IMR-90 (cell line): Measurements from ENCODE around the gene MAFG. TPM values are rescaled to one million over a fixed set of nuclear protein-coding genes. Genes with fewer than 3 reads are reported as not detected.

ENCODE experiments used
- ATAC-seq: fragments of 200-7000 bp; cut with Tn5 transposase; 2 replicates; pipeline ENCODE4 v1.9.1; 2020; ENCODE audit warnings: low read depth, mild to moderate bottlenecking, moderate library complexity
- BruUV-seq: library from RNA; stranded (reverse); fragments of 400-500 nt; replicated peaks from 2 replicates; lab custom pipeline; 2021; lab: Mats Ljungman, UMichigan
- CTCF ChIA-PET: fragments of 300-600 bp; formaldehyde crosslinking; extraction: SDS; loops from one replicate; lab custom pipeline; 2021; ENCODE audit warnings: antibody characterized with exemption; lab: Yijun Ruan, JAX
- POLR2A ChIA-PET: fragments of 300-600 bp; sonication (Branson Sonifier 250); formaldehyde crosslinking; loops from one replicate; lab custom pipeline; 2022; ENCODE audit warnings: antibody characterized with exemption; ENCODE audit not compliant: unreplicated experiment; lab: Charles Lee
- DNase-seq: peaks from one replicate; pipeline ENCODE4 v3.0.0; 2013
- H2AFZ ChIP-seq: replicated peaks from 2 replicates; pipeline ENCODE3; 2013; ENCODE audit warnings: low read length, mild to moderate bottlenecking; ENCODE audit not compliant: poor library complexity
- H2AK5ac ChIP-seq: 2 replicates; pipeline ENCODE4 v1.6.1; 2013; ENCODE audit warnings: low read depth, low read length, inconsistent platforms
- H2AK9ac ChIP-seq: replicated peaks from 2 replicates; pipeline ENCODE3; 2013; ENCODE audit warnings: mild to moderate bottlenecking, low read depth, low read length, moderate library complexity; ENCODE audit not compliant: poor library complexity
- H2BK120ac ChIP-seq: 2 replicates; pipeline ENCODE4 v1.6.1; 2013; ENCODE audit warnings: low read depth, low read length, inconsistent platforms
- H2BK15ac ChIP-seq: 3 replicates; pipeline ENCODE4 v1.6.1; 2013; ENCODE audit warnings: low read depth, low read length, inconsistent platforms
- H2BK20ac ChIP-seq: 2 replicates; pipeline ENCODE4 v1.6.1; 2013; ENCODE audit warnings: low read depth, mild to moderate bottlenecking, inconsistent platforms, low read length, moderate library complexity
- H2BK5ac ChIP-seq: 2 replicates; pipeline ENCODE4 v1.6.1; 2013; ENCODE audit warnings: mild to moderate bottlenecking, low read depth, low read length, inconsistent platforms; ENCODE audit not compliant: poor library complexity, severe bottlenecking
- H3K14ac ChIP-seq: replicated peaks from 2 replicates; pipeline ENCODE4 v1.6.1; 2013; ENCODE audit warnings: low read depth, low read length, inconsistent platforms
- H3K18ac ChIP-seq: 2 replicates; pipeline ENCODE4 v1.6.1; 2013; ENCODE audit warnings: low read depth, low read length, control low read depth
- H3K23ac ChIP-seq: 2 replicates; pipeline ENCODE4 v1.6.1; 2013; ENCODE audit warnings: low read depth, low read length, inconsistent platforms
- H3K27ac ChIP-seq: 2 replicates; pipeline ENCODE4 v1.5.1; 2013; ENCODE audit warnings: mild to moderate bottlenecking, control low read depth, low read length; ENCODE audit not compliant: insufficient read depth
- H3K27me3 ChIP-seq: 2 replicates; pipeline ENCODE4 v1.6.1; 2013; ENCODE audit warnings: low read length; ENCODE audit not compliant: control insufficient read depth, insufficient read depth
- H3K36me3 ChIP-seq: 2 replicates; pipeline ENCODE4 v1.6.1; 2013; ENCODE audit warnings: low read length, mixed read lengths; ENCODE audit not compliant: control insufficient read depth, insufficient read depth
- H3K4ac ChIP-seq: 2 replicates; pipeline ENCODE4 v1.6.1; 2013; ENCODE audit warnings: low read depth, low read length, inconsistent platforms
- H3K4me1 ChIP-seq: 2 replicates; pipeline ENCODE4 v1.6.1; 2013; ENCODE audit warnings: low read length, mixed read lengths; ENCODE audit not compliant: control insufficient read depth, insufficient read depth
- H3K4me2 ChIP-seq: 2 replicates; pipeline ENCODE4 v1.6.1; 2013; ENCODE audit warnings: low read depth, mild to moderate bottlenecking, control low read depth, low read length, moderate library complexity
- H3K4me3 ChIP-seq: 2 replicates; pipeline ENCODE4 v1.5.1; 2013; ENCODE audit warnings: low read depth, mild to moderate bottlenecking, control low read depth, low read length, moderate library complexity; ENCODE audit not compliant: insufficient read depth
- H3K56ac ChIP-seq: 2 replicates; pipeline ENCODE4 v1.6.1; 2013; ENCODE audit warnings: low read length, inconsistent platforms; ENCODE audit not compliant: insufficient read depth; ENCODE audit errors: extremely low read depth
- H3K79me1 ChIP-seq, 2 experiments: 2 replicates each; pipeline ENCODE4 v1.6.1; 2013; ENCODE audit warnings: low read length in 2 of 2, inconsistent platforms in 1 of 2, low read depth in 1 of 2
- H3K9ac ChIP-seq: 2 replicates; pipeline ENCODE4 v1.6.1; 2013; ENCODE audit warnings: low read depth, low read length, control low read depth
- H3K9me1 ChIP-seq: 2 replicates; pipeline ENCODE4 v1.6.1; 2013; ENCODE audit warnings: low read length, inconsistent platforms; ENCODE audit not compliant: insufficient read depth
- H3K9me3 ChIP-seq: 2 replicates; pipeline ENCODE4 v1.6.1; 2013; ENCODE audit warnings: low read length; ENCODE audit not compliant: control insufficient read depth, insufficient read depth
- H4K20me1 ChIP-seq: 2 replicates; pipeline ENCODE4 v1.6.1; 2013; ENCODE audit warnings: low read length, inconsistent platforms; ENCODE audit not compliant: insufficient read depth
- H4K5ac ChIP-seq: 2 replicates; pipeline ENCODE4 v1.6.1; 2013; ENCODE audit warnings: mild to moderate bottlenecking, low read depth, low read length, control low read depth
- H4K8ac ChIP-seq, 2 experiments: 2 replicates each; pipeline ENCODE4 v1.6.1; 2013; ENCODE audit warnings: low read depth in 2 of 2, low read length in 2 of 2, control low read depth in 1 of 2, inconsistent platforms in 1 of 2
- H4K91ac ChIP-seq: 2 replicates; pipeline ENCODE4 v1.6.1; 2013; ENCODE audit warnings: low read depth, low read length, inconsistent platforms; ENCODE audit not compliant: insufficient read depth
- BHLHE40 ChIP-seq: fragments of 150-350 bp; IDR thresholded peaks from 2 replicates; pipeline ENCODE4 v1.6.1; 2016; ENCODE audit warnings: mild to moderate bottlenecking, low read depth, low read length
- CEBPB ChIP-seq: IDR thresholded peaks from 2 replicates; pipeline ENCODE4 v1.6.1; 2012; ENCODE audit warnings: low read depth, low read length, improper control_type of control experiment
- CTCF ChIP-seq: conservative IDR thresholded peaks from 2 replicates; pipeline ENCODE4 v1.5.1; 2012; ENCODE audit warnings: mild to moderate bottlenecking, low read depth, low read length, improper control_type of control experiment
- FOS ChIP-seq: fragments of 150-350 bp; IDR thresholded peaks from 2 replicates; pipeline ENCODE4 v1.6.1; 2016; ENCODE audit warnings: low read depth, low read length
- MAFK ChIP-seq: IDR thresholded peaks from 2 replicates; pipeline ENCODE4 v1.6.1; 2012; ENCODE audit warnings: low read depth, low read length, improper control_type of control experiment
- MAZ ChIP-seq: IDR thresholded peaks from 2 replicates; pipeline ENCODE4 v1.6.1; 2012; ENCODE audit warnings: low read depth, mild to moderate bottlenecking, low read length, improper control_type of control experiment, moderate library complexity, borderline replicate concordance
- NFE2L2 ChIP-seq: fragments of 150-350 bp; IDR thresholded peaks from 2 replicates; pipeline ENCODE4 v1.6.1; 2016; ENCODE audit warnings: low read depth, mild to moderate bottlenecking, low read length
- RAD21 ChIP-seq: IDR thresholded peaks from 2 replicates; pipeline ENCODE4 v1.6.1; 2012; ENCODE audit warnings: low read length, improper control_type of control experiment
- RCOR1 ChIP-seq: IDR thresholded peaks from 2 replicates; pipeline ENCODE4 v1.6.1; 2012; ENCODE audit warnings: mild to moderate bottlenecking, low read length, improper control_type of control experiment; ENCODE audit not compliant: insufficient replicate concordance
- SMC3 ChIP-seq: fragments of 150-350 bp; IDR thresholded peaks from 2 replicates; pipeline ENCODE4 v1.6.1; 2016; ENCODE audit warnings: low read depth, mild to moderate bottlenecking, antibody characterized with exemption, low read length, moderate library complexity
- WGBS, 2 experiments: methylation state at CpG; one replicate each; pipeline versions ENCODE4 v1.1.5 to v1.1.7; 2013; ENCODE audit warnings: missing lambda C conversion rate in 2 of 2; ENCODE audit not compliant: insufficient read length in 1 of 2; ENCODE audit errors: extremely low coverage in 2 of 2; 5-methylcytosine and 5-hydroxymethylcytosine counted together
- dilution Hi-C: fragments of 300-500 bp; cut with HindIII; formaldehyde crosslinking; loops from one replicate; pipeline ENCODE4 v1.14.3; 2018; ENCODE audit warnings: low sequenced_read_pairs; ENCODE audit not compliant: unreplicated experiment
- in situ Hi-C: fragments of 300-500 bp; cut with MboI; formaldehyde crosslinking; loops from 3 replicates; pipeline ENCODE4 v1.14.3; 2019; ENCODE audit warnings: low sequenced_read_pairs, inconsistent platforms, mixed read lengths
- intact Hi-C: fragments of 100-400 bp; cut with micrococcal nuclease; formaldehyde crosslinking; loops from 2 replicates; pipeline ENCODE4 v1.10.0; 2022
- polyA plus RNA-seq, 3 experiments: library from polyadenylated mRNA; depleted of rRNA; stranded (reverse); fragments of >200 nt; gene quantifications; 2 replicates each; pipeline ENCODE4 v1.2.3, GENCODE V29; 2012; ENCODE audit warnings: low replicate concordance in 1 of 3
- total RNA-seq: library from RNA; depleted of rRNA; stranded (reverse); fragments of >200 nt; gene quantifications from 2 replicates; pipeline ENCODE4 v1.2.3, GENCODE V29; 2012
- TF ChIP-seq, protein P1 (sequence below): fragments of 150-350 bp; IDR thresholded peaks from 2 replicates; pipeline ENCODE4 v1.6.1; 2017; ENCODE audit warnings: mild to moderate bottlenecking, antibody characterized with exemption, low read length, low read depth

MAFG gene
- total and polyA plus RNA-seq, 2 of the 4 experiments (the other 2 are of a cell fraction): 6.1 to 15.4 TPM

GRCh38 chr17:81948635-81949378, 21.3 kb upstream of the MAFG start:
- no peak overlapping the region for H4K91ac ChIP-seq
- no peaks in the 10 kb centered on the region for H3K9me3 ChIP-seq
- H3K18ac ChIP-seq: no peak overlapping the region
- BruUV-seq: no TSS peak
- intact Hi-C loops: no loop called here
- H2BK120ac ChIP-seq: no peak overlapping the region
- H3K4me3 ChIP-seq: no peak overlapping the region
- no peak overlapping the region for H4K5ac ChIP-seq
- H2BK20ac ChIP-seq: no peak overlapping the region
- H3K79me1 ChIP-seq: no peaks in the 10 kb centered on the region
- no peak overlapping the region for H2AK5ac ChIP-seq
- H2AFZ ChIP-seq: no peak overlapping the region
- no peaks in the 10 kb centered on the region for H3K36me3 ChIP-seq
- H2BK5ac ChIP-seq: no peak overlapping the region
- H3K27me3 ChIP-seq: peaks cover 15% of the 10 kb centered on the region
- no peak overlapping the region for H3K23ac ChIP-seq
- no peak overlapping the region for H3K14ac ChIP-seq
- TF ChIP-seq NFE2L2 (no peak), FOS (no peak), BHLHE40 (no peak), RCOR1 (no peak), MAFK (no peak), RAD21 (no peak), CEBPB (no peak), MAZ (no peak), CTCF (no peak), SMC3 (no peak)
- TF ChIP-seq, protein P1, sequence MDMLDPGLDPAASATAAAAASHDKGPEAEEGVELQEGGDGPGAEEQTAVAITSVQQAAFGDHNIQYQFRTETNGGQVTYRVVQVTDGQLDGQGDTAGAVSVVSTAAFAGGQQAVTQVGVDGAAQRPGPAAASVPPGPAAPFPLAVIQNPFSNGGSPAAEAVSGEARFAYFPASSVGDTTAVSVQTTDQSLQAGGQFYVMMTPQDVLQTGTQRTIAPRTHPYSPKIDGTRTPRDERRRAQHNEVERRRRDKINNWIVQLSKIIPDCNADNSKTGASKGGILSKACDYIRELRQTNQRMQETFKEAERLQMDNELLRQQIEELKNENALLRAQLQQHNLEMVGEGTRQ: no peak
- no peak overlapping the region for H3K56ac ChIP-seq
- no peak overlapping the region for H3K4me2 ChIP-seq
- no peak overlapping the region for H3K4ac ChIP-seq
- H3K9me1 ChIP-seq: no peaks in the 10 kb centered on the region
- CTCF ChIA-PET: no interaction called here
- no peak overlapping the region for H2BK15ac ChIP-seq
- no peak overlapping the region for H3K27ac ChIP-seq
- 65% methylated on average over 4 of the region's 17 CpGs; no CpG with 5 or more reads in 1 of the 2 experiments for WGBS, 2 experiments
- in situ Hi-C loops: no loop called here
- ATAC-seq: no peak
- dilution Hi-C loops: no loop called here
- POLR2A ChIA-PET: no interaction called here
- no peak for DNase-seq
- no peaks in the 10 kb centered on the region for H3K4me1 ChIP-seq
- no peak overlapping the region for H3K9ac ChIP-seq
- H4K8ac ChIP-seq: no peak overlapping the region
- H2AK9ac ChIP-seq: no peak overlapping the region
- no peaks in the 10 kb centered on the region for H4K20me1 ChIP-seq
